Neural progenitor cell (in vitro differentiated cells): ENCODE data around the gene ARIH2. TPM values are rescaled to one million over a fixed set of nuclear protein-coding genes. Genes with fewer than 3 reads are reported as not detected.

Experiments used
- DNase-seq: peaks from one replicate; pipeline ENCODE4 v3.0.0-alpha.2; 2016; ENCODE audit warnings: low spot score
- H2AFZ ChIP-seq: fragments of 200-600 bp; sonication (generic); replicated peaks from 2 replicates; pipeline ENCODE4 v1.6.1; 2016; ENCODE audit warnings: antibody characterized with exemption
- H3F3A ChIP-seq: fragments of 200-600 bp; sonication (generic); 2 replicates; pipeline ENCODE4 v1.6.1; 2016; ENCODE audit warnings: antibody characterized with exemption, low read depth
- H3K27ac ChIP-seq: fragments of 200-600 bp; sonication (generic); 2 replicates; pipeline ENCODE4 v1.5.1; 2016; ENCODE audit warnings: mild to moderate bottlenecking
- H3K27me3 ChIP-seq: fragments of 200-600 bp; sonication (generic); 2 replicates; pipeline ENCODE4 v1.6.1; 2016; ENCODE audit warnings: mild to moderate bottlenecking, moderate library complexity
- H3K36me3 ChIP-seq: fragments of 200-600 bp; sonication (generic); 2 replicates; pipeline ENCODE4 v1.5.1; 2016
- H3K4me1 ChIP-seq: fragments of 200-600 bp; sonication (generic); 2 replicates; pipeline ENCODE4 v1.6.1; 2016; ENCODE audit warnings: mixed run types
- H3K4me2 ChIP-seq: fragments of 200-600 bp; sonication (generic); 2 replicates; pipeline ENCODE4 v1.6.1; 2016
- H3K4me3 ChIP-seq: fragments of 200-600 bp; sonication (generic); 2 replicates; pipeline ENCODE4 v1.5.1; 2016
- H3K79me2 ChIP-seq: fragments of 200-600 bp; sonication (generic); 2 replicates; pipeline ENCODE4 v1.6.1; 2016; ENCODE audit warnings: low read depth
- H3K9ac ChIP-seq: fragments of 200-600 bp; sonication (generic); 2 replicates; pipeline ENCODE4 v1.6.1; 2016
- H3K9me3 ChIP-seq: fragments of 200-600 bp; sonication (generic); 2 replicates; pipeline ENCODE4 v1.5.1; 2016; ENCODE audit warnings: low read depth
- H4K20me1 ChIP-seq: fragments of 200-600 bp; sonication (generic); 2 replicates; pipeline ENCODE4 v1.6.1; 2016; ENCODE audit warnings: low read depth
- H3K27ac Mint-ChIP-seq: 3 replicates; pipeline ENCODE4 v1.8.0; 2021; ENCODE audit warnings: mixed read lengths
- H3K27me3 Mint-ChIP-seq: 2 replicates; pipeline ENCODE4 v1.8.0; 2022; ENCODE audit warnings: low read depth, mild to moderate bottlenecking, inconsistent platforms, moderate library complexity, mixed read lengths; ENCODE audit not compliant: insufficient read depth
- H3K36me3 Mint-ChIP-seq: 3 replicates; pipeline ENCODE4 v1.8.0; 2021; ENCODE audit warnings: mixed read lengths
- H3K4me1 Mint-ChIP-seq: 3 replicates; pipeline ENCODE4 v1.8.0; 2021; ENCODE audit warnings: mixed read lengths
- H3K4me3 Mint-ChIP-seq: 3 replicates; pipeline ENCODE4 v1.8.0; 2021; ENCODE audit warnings: mild to moderate bottlenecking, moderate library complexity, mixed read lengths
- H3K9me3 Mint-ChIP-seq: 3 replicates; pipeline ENCODE4 v1.8.0; 2020; ENCODE audit warnings: mixed read lengths
- CTCF ChIP-seq: fragments of 200-600 bp; sonication (generic); IDR thresholded peaks from 2 replicates; pipeline ENCODE4 v1.5.1; 2017; ENCODE audit warnings: antibody characterized with exemption, mild to moderate bottlenecking
- EZH2 ChIP-seq: fragments of 200-600 bp; sonication (generic); IDR thresholded peaks from 2 replicates; pipeline ENCODE4 v1.6.1; 2017; ENCODE audit warnings: antibody characterized with exemption, mild to moderate bottlenecking, moderate library complexity
- EZH2phosphoT487 ChIP-seq: fragments of 200-600 bp; sonication (generic); IDR thresholded peaks from 2 replicates; pipeline ENCODE4 v1.6.1; 2017; ENCODE audit warnings: antibody characterized with exemption
- total RNA-seq: library from RNA; depleted of rRNA; stranded (reverse); fragments of >200 nt; gene quantifications from 2 replicates; pipeline ENCODE4 v1.2.3, GENCODE V29; 2015; ENCODE audit warnings: low replicate concordance

Gene ARIH2
- total RNA-seq, 1 donor from 2014 or later = 101 TPM

GRCh38 chr3:48957006-48957705 is 38.5 kb downstream of the ARIH2 start:
- H3K27me3 Mint-ChIP-seq = peaks cover 2% of the 10 kb centered on the region
- peaks cover 12% of the 10 kb centered on the region for H3K4me1 ChIP-seq
- H3K36me3 ChIP-seq = no peaks in the 10 kb centered on the region
- DNase-seq = no peak
- H3K4me3 ChIP-seq = no peak overlapping the region
- peaks cover 6% of the 10 kb centered on the region for H4K20me1 ChIP-seq
- peak overlapping the region; percentile 7 for H3K27ac Mint-ChIP-seq
- TF ChIP-seq EZH2 = no peak
- TF ChIP-seq CTCF = no peak
- no peak for TF ChIP-seq EZH2phosphoT487
- peaks cover 8% of the 10 kb centered on the region for H3F3A ChIP-seq
- H3K27me3 ChIP-seq = no peaks in the 10 kb centered on the region
- no peak overlapping the region for H2AFZ ChIP-seq
- no peaks in the 10 kb centered on the region for H3K9me3 Mint-ChIP-seq
- H3K9ac ChIP-seq = no peak overlapping the region
- H3K79me2 ChIP-seq = peaks cover 32% of the 10 kb centered on the region
- peaks cover 6% of the 10 kb centered on the region for H3K4me1 Mint-ChIP-seq
- H3K4me3 Mint-ChIP-seq = no peak overlapping the region
- H3K36me3 Mint-ChIP-seq = peaks cover 14% of the 10 kb centered on the region
- H3K9me3 ChIP-seq = no peaks in the 10 kb centered on the region
- no peak overlapping the region for H3K27ac ChIP-seq
- no peak overlapping the region for H3K4me2 ChIP-seq

DNA sequence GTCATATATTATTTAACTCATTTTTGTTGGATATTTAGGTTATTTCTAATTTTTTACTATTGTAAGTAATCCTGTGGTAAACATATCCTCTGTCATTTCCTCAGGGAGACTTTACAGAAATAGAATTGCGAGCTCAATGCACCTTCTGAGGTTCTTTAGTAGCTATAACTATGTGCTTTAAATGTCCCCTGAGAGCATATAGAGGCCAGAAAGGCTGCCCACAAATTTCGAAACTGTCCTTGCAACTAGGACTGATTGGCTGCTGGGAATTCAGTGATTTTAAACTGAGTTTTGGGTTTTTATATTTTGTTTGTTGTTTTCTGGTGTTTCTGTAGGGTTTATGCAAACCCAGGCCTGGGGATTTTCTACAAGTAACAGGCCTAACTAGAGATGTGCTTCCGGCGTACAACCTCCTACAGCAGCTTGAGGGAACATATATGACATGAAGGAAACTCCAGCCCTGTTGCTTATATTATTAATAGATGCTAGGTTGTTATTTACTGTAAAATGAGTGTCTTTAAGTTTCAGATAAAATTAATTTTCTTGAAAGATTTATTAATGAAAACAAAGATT is 42.3 kb downstream of the ARIH2 start:
- peaks cover 21% of the 10 kb centered on the region for H3K36me3 Mint-ChIP-seq
- H3F3A ChIP-seq = no peaks in the 10 kb centered on the region
- peaks cover 10% of the 10 kb centered on the region for H3K79me2 ChIP-seq
- no peaks in the 10 kb centered on the region for H3K9me3 ChIP-seq
- no peak overlapping the region for H3K4me3 ChIP-seq
- H3K4me1 ChIP-seq = no peaks in the 10 kb centered on the region
- H2AFZ ChIP-seq = no peak overlapping the region
- DNase-seq = no peak
- no peaks in the 10 kb centered on the region for H3K36me3 ChIP-seq
- no peaks in the 10 kb centered on the region for H3K9me3 Mint-ChIP-seq
- no peaks in the 10 kb centered on the region for H3K27me3 Mint-ChIP-seq
- H3K4me2 ChIP-seq = no peak overlapping the region
- no peak overlapping the region for H3K4me3 Mint-ChIP-seq
- H3K27me3 ChIP-seq = no peaks in the 10 kb centered on the region
- H4K20me1 ChIP-seq = no peaks in the 10 kb centered on the region
- H3K4me1 Mint-ChIP-seq = no peaks in the 10 kb centered on the region
- no peak overlapping the region for H3K9ac ChIP-seq
- no peak overlapping the region for H3K27ac ChIP-seq
- TF ChIP-seq EZH2phosphoT487 = no peak
- TF ChIP-seq EZH2 = no peak
- no peak for TF ChIP-seq CTCF
- H3K27ac Mint-ChIP-seq = no peak overlapping the region

GRCh38 chr3:48962340-48962739 is 43.7 kb downstream of the ARIH2 start:
- H3K4me3 Mint-ChIP-seq = no peak overlapping the region
- no peaks in the 10 kb centered on the region for H3K27me3 ChIP-seq
- peak overlapping the region; percentile 57 for H3K27ac Mint-ChIP-seq
- no peak overlapping the region for H2AFZ ChIP-seq
- no peaks in the 10 kb centered on the region for H3F3A ChIP-seq
- DNase-seq = no peak
- H3K36me3 ChIP-seq = no peaks in the 10 kb centered on the region
- H3K4me1 ChIP-seq = no peaks in the 10 kb centered on the region
- no peaks in the 10 kb centered on the region for H4K20me1 ChIP-seq
- no peaks in the 10 kb centered on the region for H3K9me3 ChIP-seq
- no peak overlapping the region for H3K27ac ChIP-seq
- TF ChIP-seq EZH2 (no peak), CTCF (no peak), EZH2phosphoT487 (no peak)
- H3K27me3 Mint-ChIP-seq = no peaks in the 10 kb centered on the region
- H3K4me3 ChIP-seq = no peak overlapping the region
- H3K9ac ChIP-seq = no peak overlapping the region
- peaks cover under 1% of the 10 kb centered on the region for H3K79me2 ChIP-seq
- no peak overlapping the region for H3K4me2 ChIP-seq
- H3K9me3 Mint-ChIP-seq = no peaks in the 10 kb centered on the region
- peaks cover 20% of the 10 kb centered on the region for H3K36me3 Mint-ChIP-seq
- no peaks in the 10 kb centered on the region for H3K4me1 Mint-ChIP-seq
